ENCODE measurements around the gene MTMR10.

MTMR10 gene

DNA sequence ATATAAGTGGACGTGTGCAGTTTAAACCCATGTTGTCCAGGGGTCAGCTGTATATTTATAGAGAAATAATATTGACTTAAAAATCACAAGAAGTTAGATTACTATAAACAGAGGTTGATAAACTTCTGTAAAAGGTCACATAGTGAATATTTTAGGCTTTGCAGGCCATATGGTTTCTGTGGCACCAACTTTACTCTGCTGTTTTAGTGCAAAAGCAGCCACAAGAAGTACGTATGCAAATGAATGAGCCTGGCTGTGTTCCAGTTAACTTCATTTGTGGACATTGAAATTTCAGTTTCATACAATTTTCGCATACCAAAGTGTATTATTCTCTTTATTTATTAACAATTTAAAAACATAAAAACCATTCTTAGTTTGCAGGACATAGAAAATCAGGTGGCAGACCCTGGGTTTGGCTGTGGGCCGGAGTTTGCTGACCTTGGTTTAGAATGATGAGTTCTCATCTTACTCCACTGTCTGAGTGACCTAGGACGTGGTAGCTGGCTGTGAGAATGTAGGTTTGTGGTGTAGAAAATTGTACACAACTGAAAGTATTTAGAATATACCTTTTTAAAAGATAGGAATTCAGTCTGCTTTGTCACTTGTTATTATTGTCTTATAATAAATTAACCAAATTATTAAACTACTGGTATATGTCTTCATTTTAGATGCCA, 71.4 kb downstream of the MTMR10 start:
- no peak for DNase-seq

DNA sequence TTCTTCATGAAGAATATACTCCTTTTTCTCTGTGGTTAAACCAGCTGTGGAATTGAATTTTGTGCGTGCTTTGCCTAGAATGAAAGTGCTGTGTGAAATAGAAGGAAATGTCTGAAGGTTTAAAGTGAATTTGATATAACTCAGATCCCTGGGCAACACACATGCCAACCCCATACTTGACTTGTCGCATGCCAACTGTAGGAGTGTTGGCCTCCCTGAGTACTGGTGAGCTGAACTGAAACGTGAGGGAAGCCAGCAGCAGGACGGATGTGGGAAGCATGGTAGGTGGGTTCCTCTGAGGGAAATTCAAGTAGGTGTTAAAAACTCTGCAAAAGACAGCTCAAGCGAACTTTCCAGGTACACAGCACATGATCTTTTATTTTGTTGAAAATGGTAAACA, 73.1 kb downstream of the MTMR10 start:
- DNase-seq = no peak

DNA sequence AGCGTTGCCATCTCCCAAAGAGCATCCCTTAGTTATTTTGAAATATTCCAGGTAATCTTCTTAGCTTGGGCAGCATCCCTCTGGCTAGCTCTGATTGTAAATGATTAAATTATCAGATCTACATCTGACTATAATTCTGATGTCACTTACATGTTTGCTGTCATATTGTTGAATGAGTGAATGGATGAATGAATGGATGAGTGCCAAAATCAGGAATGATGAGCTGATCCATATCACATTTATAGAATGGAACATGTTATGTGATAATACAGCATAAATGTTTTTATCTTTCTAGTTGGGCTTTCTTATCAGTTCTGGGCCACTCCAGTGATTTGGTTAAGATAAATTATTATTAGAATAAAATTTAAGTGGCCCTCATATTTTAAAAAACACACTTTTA, 73.8 kb downstream of the MTMR10 start:
- no peak for DNase-seq

DNA sequence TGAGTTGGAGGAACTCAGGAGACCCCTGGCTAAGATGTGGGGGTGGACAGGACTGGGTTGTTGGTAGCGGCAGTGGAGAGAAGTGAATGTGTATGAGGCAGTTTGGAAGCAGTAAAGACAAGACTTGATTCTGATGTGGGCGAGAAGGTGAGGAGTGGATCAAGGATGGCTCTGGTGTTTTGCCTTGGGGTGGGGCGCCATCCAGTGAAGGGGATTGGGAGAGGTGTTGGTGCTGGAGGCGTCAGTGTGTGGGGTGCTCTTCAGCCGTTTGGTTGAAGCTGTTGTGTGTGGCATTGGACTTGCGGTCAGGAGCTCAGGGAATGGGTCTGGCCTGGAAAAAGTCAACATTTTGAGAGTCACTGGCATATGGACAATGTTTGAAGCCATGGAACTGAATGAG, 74.4 kb downstream of the MTMR10 start:
- DNase-seq = no peak

GRCh38 chr15:30913761-30914160, 77.7 kb downstream of the MTMR10 start:
- DNase-seq = no peak

DNA sequence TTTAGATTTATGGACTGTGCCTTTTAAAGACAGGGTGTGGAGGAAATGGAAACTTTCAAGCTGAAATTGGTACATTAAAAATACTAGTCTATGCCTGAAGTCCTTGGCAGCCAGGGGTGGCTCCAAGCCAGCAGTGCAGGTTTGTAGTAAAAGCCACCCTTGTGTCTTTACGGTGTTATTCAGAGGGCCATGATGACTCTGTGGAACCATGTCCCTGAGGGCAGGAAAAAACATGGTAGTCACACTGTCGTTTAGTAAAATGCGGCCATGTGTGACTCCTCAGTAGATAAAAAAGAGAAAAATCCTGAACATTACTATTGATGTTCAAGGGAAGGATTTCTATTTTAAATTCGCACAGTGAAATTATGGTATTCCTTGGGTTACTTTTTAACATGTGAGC, 85.1 kb downstream of the MTMR10 start:
- no peak for DNase-seq

GRCh38 chr15:30905821-30906220, 85.6 kb downstream of the MTMR10 start:
- DNase-seq = no peak

DNA sequence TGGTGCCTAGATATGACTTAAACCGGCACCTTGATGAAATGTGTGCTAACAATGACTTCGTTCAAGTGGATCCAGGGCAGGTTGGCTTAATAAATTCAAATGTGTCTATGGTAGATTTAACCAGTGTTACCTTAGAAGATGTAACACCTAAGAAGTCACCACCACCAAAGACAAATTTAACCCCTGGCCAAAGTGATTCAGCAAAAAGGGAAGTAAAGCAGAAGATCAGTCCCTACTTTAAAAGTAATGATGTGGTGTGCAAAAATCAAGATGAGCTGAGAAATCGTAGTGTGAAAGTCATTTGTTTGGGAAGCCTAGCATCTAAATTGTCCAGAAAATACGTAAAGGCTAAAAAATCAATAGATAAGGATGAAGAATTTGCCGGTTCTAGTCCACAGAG, 86.6 kb downstream of the MTMR10 start:
- DNase-seq = no peak

- DNase-seq = peak; percentile 91
Observed at GRCh38 chr15:30903497-30904187, 87.8 kb downstream of the MTMR10 start, which contains the start of gene FAN1. Gene FAN1, plus strand, starts transcription at chr15:30903915. Its CDS starts 749 bp downstream, at chr15:30904664.

DNA sequence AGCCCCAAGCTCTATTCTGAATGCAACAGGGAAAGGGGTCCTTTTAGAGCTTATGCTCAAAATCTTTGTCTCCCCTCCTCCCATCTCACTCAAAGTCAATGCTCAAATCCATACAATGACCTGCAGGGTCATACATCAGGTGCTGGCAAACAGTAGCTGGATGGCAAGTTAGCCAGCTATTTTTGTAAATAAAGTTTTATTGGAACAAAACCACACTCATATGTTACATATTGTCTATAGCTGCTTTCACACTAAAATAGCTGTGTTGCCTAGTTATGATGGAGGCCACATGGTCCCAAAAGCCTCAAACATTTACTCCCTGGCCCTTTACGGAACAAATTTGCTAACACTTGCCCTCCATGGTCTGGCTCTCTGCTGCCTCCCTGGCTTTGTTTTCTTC, 89.5 kb downstream of the MTMR10 start:
- DNase-seq = no peak

GRCh38 chr15:30896211-30896606, 95.2 kb downstream of the MTMR10 start:
- DNase-seq = no peak

DNA sequence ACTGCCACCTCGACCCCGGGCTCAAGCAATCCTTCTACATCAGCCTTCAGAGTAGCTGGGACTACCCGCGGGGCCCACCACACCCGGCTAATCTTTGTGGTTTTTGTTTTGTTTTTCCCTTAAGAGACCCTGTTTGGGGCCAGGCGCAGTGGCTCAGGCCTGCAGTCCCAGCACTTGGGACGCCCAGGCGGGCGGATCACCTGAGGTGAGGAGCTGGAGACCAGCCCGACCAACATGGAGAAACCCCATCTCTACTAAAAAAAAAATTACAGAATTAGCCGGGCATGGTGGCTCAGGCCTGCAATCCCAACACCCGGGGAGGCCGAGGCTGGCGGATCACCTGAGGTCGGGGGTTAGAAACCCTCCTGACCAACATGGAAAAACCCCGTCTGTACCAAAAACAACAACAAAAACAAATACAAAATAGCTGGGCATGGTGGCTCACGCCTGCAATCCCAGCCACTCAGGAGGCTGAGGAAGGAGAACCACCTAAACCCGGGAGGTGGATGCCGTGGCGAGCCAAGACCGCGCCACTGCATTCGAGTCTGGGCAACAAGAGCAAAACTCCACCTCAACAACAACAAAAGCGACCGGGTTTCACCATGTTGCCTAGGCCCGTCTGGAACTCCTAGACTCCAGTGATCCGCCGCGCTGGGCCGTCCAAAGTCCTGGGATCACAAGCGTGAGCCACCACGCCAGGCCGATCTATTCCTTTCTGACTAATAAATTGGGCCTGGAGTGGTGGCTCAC, 95.8 kb downstream of the MTMR10 start:
- no peak for DNase-seq

GRCh38 chr15:30889196-30889595, 102.2 kb downstream of the MTMR10 start:
- DNase-seq = no peak
